HPDE6-E6E7 (cell line): ENCODE results near the gene STK4.
A peak's percentile ranks its signal among the peaks of the same experiment; 100 is the strongest.

Experiments
- DNase-seq: peaks from one replicate; pipeline ENCODE4 v3.0.0; 2011; ENCODE audit warnings: missing footprints; ENCODE audit errors: extremely low spot score

Gene STK4

DNA sequence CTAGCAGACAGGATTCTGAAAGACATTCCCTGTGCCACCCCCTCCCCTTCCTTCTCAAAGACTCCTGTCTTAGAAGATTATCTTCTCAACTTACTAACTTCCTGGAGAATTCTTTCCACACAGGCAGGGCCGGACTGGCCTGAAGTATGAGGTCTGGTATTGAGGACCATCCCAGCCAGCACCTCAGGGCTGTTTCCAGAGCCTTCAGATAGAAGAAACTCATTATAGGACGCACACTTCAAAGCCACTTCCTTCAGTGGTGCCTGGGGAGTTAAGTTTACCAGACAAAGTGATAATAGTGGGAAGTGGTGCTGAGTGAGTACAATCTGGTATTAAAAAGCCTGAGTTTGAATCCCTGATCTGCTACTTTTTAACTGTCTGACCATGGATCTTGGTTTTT is 119.0 kb downstream of the STK4 start:
- DNase-seq, result no peak

DNA sequence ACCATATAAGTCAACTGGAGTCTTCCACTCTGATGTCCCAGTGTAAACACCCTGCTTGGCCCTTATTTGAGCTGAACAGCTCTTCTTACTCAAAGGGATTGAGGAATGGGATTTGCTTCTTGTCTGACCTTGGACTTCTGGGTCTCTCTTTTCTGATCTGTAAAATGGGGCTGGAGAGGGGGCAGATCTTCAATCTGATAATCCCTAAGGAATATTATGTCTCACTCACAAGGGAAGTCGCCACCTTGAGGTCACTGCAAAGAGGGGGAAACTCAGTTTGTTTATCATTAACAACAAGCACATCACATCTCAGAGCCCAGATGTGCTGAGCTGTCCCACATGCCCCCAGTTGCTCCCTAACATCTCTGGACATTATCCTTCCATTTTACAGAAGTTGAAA is 119.6 kb downstream of the STK4 start:
- DNase-seq, result no peak

DNA sequence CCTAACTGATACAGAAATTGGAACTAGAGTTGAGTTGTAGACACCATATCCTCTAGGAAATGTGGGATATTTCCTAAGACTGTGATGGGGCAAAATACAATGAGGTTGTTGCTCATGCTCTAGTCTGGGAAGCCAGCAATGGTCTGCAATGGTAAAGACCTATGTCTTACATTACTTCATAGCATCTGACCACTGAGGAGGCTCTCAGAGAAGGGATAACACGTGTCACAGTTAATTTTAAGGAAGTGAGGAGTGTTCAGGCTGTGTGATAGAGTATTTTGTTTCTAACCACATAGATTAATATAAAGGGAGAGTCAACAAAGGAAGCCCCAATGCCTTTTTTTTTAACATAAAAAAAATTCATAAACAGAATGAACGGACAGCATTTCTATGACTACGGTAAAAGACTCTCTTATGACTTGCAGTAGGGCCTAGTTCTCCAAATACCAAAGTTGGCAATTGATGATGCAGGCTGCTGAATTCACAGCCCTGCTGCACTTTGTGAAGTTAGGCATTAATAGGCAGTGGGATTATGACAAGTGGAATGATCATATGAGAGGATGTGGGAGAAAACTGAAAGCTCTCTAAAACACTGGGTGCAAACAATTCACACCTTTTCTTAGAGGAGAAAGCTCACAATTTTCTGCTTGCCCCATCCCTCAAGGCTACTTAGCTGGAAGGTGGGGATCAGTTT is 120.9 kb downstream of the STK4 start:
- DNase-seq, result no peak

DNA sequence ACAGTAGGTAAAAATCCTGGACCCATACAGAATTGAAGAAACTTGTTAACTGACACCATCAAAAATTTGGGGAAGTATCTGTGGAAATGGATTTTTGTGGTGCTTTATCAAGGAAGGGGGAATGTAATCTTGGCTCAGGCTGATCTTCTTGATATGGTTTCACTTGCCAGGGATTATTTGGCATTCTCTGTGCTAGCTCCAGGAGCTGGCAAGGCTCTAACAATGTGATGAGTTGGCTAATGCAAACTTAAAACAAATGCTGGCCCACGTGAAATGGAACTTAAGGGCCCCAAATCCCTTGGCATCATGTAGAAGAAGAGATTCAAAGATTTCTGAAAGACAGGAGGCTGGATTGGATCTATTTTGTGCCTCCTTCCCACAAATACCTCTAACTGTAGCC is 121.5 kb downstream of the STK4 start:
- DNase-seq, result no peak

DNA sequence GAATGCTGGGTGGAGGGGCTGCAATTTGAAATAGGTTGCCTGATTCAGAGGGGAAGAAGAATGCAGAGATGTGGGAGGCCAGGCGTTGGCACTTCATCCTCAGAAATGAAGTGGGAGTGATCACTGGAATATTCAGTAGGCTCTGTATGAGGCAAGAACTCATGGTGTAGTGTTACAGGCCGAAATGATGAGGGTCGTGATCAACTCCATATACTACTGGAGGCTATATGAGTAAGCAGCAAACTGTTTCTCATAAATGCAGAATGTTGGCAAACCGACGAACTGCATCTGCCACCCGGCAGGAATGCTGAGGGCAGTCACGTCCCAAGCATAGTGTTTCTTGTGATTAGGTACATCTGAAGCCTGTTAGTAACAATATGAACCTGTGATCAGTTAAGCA is 121.9 kb downstream of the STK4 start:
- peak; percentile 95 for DNase-seq

DNA sequence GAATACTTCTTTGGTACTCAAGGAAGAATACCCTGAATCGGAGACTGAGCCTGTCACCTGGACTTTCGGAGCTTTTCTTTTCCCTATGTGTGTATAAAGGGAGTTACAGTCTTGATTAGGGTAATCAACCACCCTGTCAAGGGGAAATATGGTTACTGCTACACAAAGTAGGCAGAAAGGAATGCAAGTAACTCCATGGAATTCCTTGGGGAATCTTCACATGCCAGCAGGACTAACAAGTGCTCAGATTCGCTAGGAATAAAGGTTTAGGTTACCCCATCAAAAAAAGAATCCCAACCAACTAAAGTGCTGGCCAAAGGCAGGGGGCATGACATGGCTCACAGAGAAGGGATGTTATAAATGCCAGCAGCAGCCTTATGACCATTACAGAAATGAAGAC is 124.2 kb downstream of the STK4 start:
- DNase-seq, result no peak

DNA sequence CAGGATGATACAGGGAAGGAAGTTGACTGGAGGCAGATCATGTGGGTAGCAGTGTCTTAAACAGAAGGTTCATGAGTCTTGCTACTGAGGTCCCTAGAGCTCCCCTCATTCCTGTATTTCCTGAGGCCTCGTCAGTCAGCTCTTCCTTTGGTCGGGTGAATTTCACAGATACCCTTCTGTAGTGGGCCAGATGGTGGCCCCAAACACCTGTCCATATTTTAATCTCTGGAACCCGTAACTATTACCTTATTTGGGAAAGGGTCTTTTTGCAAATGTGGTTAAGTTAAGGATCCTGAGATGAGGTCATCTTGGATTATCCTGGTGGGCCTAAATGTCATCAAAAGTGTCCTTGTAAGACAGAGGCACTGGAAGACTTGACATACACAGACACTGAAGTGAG is 125.1 kb downstream of the STK4 start:
- no peak for DNase-seq

DNA sequence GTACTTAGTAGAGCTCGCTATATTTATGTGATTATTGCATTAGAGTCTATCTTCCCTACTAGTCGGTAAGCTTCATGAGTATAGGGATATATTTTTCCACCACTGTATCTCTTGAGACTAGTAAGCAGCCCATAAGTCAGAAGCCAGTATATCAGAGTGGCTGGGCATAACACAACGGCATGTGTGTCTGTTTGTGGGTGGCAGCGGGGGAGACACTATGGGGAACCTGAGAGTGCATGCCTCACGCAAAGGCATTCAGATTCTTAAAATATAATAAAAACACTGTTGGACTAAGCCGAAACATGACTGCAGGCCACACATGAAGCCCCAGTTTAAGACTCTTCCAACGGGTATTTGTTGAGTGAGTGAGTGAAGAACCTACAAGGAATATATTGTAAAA is 126.6 kb downstream of the STK4 start:
- no peak for DNase-seq

DNA sequence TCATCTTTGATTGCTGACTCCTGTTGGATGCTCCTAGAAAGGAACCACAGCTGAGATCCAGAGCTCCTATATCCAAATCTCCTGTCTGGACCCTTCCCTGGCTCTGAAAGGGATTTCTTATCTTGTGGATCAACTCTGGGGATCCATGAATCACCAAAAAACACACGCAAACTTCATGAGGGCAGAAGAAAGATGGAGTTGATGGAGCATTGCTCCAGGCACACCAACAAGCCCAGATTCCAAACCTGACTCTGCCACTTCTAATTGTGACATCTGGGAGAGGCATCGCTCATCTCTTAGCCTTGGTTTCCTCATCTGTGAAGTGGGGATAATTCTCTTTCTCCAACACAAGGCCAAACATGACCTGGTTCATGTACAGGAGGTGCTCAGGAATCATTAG is 127.9 kb downstream of the STK4 start:
- DNase-seq, result no peak

DNA sequence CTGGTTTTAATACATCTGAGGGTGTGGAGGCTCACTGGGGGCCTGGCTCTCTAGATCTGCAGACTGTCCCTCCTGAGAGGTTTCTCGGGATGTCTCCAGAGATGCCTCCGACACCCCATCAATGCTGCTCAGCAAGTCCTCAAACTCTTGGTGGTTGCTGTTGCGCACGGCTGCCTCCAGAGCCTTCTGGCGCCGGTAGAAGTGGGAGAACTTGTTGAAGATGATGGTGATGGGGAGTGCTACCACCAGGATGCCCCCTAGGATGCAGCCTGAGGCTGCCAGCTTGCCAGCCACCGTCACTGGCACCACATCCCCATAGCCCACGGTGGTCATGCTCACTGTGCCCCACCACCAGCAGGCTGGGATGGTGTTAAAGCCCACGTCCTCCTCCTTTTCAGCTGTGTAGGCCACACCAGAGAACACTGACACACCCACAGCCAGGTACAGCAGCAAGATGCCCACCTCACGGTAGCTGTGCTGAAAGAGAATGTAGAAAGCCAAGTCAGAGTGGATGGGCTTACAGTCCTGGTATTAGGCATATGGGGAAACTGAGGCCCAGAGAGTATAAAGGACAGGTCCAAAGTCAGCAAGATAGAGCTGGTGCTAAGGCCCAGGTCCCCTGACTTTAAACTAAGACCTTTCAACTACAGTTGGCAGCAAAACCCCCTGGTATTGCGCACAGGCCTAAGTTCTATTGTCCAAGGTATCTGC is 128.7 kb downstream of the STK4 start:
- no peak for DNase-seq

DNA sequence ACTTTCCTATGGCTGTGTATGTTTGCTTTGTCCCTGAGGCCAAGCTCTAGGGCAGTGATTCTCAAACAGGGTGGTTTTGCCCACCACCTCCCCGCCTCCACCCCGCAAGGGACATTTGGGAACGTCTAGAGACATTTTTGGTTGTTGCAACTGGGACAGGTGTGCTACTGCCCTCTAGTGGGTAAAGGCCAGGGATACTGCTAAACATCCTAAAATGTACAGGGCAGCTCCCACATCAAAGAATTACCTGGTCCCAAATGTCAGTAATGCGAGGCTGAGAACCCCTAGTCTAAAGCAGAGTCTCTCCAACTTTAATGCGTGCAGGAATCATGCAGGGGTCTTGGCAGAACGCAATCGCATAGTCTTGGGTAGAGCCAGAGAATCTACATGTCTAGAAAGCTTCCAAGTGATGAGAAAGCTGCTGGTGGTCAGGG is 129.5 kb downstream of the STK4 start:
- DNase-seq, result peak; percentile 57

DNA sequence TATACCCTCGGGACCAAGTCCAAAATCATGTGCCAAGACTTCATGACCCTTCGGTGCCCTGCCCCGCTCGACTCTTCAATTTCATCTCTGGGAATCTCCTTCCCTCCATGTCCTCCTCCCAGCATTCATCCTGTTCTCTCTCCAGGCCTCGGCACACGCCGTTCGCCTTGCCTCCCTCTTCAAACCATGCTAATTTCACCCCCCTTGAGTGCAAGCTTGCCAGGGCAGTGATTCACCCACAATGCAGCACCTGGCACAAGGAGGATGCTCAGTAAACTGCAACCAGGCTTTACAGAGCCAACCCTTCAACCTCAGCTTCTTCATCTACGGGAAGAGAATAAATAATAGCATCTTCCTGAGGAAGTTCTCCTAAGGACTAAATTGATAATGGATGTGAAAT is 130.5 kb downstream of the STK4 start:
- no peak for DNase-seq

DNA sequence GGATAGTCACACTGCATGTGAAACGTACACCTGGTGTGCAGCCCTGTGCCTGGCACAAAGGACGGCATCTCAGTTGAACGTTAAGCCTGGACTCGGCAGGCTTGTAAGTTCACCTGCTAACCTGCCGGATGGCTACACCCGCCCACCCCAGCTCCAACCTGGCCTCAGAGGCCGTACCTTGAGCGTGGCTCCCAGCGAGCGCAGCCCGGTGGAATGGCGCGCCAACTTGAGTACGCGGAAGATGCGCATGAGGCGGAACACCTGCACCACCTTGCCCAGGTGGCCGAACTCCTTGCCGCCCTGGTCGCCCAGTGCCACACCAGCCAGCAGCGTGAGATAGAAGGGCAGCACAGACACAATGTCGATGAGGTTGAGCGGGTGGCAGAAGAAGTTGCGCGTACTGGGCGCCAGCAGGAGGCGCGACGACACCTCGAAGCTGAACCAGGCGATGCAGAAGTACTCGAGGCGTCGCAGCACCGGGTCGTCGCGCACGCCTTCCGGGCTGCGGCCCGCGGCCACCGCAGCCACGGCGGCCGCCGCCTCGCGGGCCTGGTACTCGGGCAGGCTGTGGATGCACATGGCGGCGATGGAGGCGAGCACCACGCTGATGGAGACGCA is 131.3 kb downstream of the STK4 start:
- no peak for DNase-seq

DNA sequence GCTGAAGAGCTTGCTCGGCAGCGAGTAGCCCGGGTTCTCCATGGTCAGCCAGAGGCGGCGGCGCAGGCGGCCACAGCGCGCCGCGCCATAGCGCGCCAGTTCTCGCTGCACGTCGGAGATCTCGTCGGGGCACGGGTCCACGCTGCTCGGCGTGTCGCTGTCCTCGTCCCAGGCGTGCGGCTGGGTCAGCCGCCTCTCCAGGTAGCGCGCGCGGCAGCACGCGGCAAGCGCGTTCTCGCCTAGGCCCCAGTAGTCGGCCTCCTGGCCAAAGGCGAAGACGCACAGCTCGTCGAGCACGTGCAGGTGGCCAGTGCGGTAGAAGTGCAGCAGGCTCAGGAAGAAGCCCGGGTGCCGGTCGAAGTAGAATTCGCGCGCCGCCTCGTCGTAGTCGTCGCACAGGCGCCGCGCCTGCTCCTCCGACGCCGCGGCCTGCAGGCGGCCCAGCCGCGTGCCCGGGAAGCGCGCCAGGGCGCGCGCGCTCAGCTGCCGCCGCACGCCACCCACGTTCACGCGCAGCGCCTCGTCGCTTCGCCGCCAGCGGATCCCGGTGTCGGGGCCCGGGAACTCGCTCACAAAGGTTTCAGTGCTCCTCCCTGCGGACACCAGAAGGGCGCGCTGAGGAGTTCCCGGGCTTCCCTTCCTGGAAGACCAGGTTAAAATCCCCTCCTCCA is 131.9 kb downstream of the STK4 start:
- no peak for DNase-seq

DNA sequence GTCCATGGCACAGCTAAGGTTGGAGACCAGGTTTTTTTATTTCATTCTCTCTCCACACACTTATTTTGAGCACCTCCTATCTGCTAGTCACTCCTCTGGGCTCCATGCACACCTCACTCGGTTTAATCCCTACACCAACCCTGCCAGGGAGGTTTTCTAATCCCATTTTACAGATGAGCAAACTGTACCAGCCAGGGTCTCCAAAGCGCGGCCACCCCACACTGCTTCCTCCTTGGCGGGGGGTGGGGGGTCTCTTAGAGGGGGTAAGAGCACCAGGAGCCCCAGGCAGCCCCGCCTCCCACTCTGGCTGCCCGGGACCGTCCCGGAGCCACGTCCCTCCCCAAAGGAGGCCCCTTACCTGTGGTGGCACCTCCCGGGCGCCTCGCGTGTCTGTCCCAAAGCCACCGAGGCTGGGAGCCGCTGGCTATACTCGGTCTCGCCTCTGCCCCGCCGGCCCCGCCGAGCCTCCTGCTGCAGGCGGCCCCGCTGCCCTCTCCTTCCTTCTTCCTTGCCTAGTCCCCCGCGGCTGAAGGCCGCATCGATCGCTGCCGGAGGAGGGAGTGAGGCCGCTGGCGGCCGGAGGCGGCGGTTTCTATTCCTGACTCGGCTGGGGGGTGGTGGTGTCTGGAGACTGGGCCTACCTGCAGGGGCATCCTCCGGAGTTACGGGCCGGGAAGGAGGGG is 134.4 kb downstream of the STK4 start, which contains the start of gene KCNS1:
KCNS1 (minus strand) TSS at position 565 of the 683 bp plus-strand sequence. CDS start 1,891 bp downstream, outside the sequence.
- peak; percentile 68 for DNase-seq

DNA sequence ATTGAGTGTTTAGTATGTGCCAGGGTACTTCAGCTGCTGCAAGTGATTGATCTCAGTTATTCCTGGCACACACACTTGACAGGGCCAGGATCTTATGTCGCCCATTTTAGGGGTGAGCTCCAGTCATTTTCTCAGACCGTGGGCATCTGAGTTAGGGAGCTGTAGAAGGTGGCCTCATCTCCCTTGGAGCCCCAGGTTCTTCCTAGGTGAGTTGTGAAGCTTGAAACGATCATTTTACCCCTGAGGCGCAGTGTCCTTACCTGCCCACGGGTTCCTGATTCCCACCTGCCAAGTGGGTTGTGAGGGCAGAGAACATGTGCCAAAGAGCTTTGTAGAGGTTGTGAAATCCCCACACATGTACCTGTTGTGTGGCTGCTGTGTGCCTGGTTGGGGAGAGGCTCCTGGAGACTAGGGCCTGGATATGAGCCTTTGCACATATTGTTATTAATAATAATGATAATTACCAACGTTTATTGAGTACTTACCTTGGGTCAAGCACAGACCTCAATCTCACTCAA is 135.1 kb downstream of the STK4 start:
- DNase-seq, result no peak

DNA sequence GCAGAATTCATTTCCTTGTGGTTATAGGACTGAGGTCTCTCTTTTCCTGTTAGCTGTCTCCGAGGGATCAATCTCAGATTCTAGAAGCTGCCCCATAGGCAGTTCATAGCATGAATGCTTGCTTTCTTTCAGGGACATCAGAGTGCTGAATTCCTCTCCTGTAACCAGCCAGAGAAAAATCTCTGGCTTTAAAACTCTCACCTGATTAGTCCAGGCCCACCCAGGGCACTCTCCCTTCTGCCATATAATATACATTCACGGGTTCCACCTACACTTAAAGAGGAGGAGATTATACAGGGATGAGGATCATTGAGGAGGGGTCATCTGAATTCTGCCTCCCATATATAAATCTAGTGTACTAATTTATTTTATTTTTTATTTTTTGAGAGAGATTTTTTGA is 136.8 kb downstream of the STK4 start:
- no peak for DNase-seq

DNA sequence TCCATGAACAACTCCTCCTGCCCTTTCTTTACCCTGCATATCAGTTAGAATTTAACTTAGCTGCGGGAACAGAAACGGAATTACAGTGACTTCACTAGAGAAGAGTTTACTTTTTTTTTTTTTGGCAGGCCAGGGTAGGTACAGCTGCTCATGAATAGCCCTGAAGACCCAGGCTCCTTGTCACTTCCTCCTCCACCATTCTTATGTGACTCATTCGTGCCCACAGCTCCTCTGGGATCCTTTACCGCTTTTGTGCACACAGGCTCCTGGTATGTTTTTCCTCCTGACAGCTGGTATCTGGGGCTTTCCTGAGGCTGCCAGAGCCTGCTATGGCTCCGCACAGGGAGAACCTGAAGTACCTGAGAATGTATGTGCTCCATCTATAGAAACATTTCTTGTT is 138.5 kb downstream of the STK4 start:
- peak; percentile 84 for DNase-seq

DNA sequence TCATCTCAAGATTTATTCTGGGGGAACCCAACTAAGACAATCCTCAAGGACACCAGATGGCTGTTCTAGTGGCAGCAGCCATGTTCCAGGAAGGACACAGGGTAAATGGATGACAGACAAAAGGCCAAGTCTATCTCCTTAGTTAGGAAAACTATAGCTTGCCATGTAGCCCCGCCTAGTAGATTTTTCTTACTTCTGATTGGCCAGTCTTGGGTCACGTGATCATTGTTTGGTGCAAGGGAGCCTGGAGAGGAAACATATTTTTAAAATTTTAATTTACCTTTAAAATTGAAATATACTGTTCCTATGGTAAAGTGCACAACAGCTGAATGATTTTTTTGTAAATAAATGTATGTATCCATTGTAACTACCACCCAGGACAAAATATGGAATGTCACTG is 139.0 kb downstream of the STK4 start:
- no peak for DNase-seq

DNA sequence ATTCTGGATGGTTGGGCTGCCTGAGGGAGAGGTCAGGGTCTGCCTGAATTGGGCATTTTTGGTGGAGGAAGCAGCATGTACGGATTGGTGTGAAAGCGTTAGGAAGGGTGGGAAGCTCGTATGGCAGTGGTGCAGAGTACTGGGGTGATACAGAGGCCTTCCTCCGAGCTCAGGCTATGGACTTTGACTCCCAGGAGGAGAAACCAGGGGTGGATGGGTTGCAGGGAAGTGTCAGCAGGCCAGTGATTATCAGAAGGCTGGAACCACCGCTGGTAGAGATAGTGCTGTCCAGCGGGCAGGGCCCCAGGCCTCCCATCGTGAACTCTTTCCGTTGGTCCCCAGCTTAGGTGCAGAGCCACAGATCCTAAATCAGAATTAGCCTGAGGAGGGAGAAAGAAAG is 143.3 kb downstream of the STK4 start:
- no peak for DNase-seq

DNA sequence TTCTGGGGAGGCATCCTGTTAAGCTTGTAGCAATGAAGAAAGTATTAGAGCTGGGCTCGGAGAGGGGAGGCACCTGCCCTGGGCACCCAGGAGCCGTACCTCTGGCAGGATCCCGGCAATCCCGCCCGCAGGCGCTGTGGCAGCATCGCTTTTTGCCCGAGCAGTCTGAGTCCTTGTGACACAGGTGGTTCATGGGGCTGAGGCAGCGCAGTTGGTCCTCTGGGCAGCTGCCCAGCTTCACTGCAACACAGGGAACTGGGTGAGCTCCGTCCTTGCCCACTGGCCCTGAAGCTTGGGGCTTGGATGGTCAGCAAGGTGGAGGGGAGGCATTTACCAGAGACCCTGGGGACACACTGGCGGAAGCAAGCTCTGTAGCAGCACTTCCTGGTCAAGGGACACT is 144.0 kb downstream of the STK4 start:
- no peak for DNase-seq

DNA sequence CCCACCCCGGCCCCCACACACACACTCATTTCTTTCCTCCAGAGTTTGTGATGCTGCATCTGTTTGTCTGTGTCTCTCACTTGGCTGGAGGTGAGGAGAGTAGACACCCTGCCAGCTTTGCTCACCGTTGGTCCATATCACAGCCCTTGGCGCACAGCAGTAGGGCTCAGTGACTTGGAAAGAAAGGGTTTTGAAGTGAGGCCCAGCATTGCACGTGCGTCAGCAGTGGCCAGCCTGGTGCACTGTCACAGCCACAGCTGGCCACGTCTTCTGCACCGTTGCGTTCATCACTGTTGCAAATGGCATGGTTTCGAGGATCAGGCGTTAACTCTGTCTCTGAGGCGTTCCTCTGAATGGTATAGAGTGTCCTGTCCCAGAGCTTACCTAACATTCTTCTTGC is 145.0 kb downstream of the STK4 start:
- no peak for DNase-seq
